Astrocyte of the cerebellum (primary cell): ENCODE results near the gene TENM3.

Experiments
- DNase-seq: peaks from one replicate; pipeline ENCODE4 v3.0.0-alpha.2; 2011; ENCODE audit warnings: low read depth
- H3K4me3 ChIP-seq: 2 replicates; pipeline ENCODE4 v1.5.1; 2011; ENCODE audit warnings: mild to moderate bottlenecking, low read depth, low read length, moderate library complexity
- in situ Hi-C: cut with HindIII; loops from 2 replicates; pipeline ENCODE4 v1.10.0; 2017; ENCODE audit warnings: low sequenced_read_pairs
- TF ChIP-seq, protein P1 (sequence below): IDR thresholded peaks from 2 replicates; pipeline ENCODE4 v1.5.1; 2012; ENCODE audit warnings: low read length, low read depth, moderate library complexity, mild to moderate bottlenecking; ENCODE audit errors: missing control alignments

The TENM3 gene

DNA sequence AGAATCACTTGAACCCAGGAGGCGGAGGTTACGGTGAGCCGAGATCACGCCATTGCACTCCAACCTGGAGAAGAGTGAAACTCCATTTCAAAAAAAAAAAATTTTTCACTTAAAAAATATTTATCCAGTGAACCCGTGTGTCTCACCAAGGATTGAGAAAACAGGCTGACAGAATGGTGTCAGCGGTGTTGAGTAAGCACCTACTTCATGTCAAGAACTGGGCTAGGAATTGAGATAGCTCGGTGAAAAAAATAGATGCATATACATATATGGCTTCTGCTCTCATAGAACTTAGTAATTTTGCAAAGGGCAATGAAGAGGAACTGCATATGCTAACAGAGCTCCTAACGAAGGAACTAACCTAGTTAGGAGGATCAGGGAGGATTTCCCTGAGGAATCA lies 297.3 kb downstream of the TENM3 start:
- in situ Hi-C loops = no loop called here
- DNase-seq = no peak
- no peak overlapping the region for H3K4me3 ChIP-seq
- TF ChIP-seq, protein P1, sequence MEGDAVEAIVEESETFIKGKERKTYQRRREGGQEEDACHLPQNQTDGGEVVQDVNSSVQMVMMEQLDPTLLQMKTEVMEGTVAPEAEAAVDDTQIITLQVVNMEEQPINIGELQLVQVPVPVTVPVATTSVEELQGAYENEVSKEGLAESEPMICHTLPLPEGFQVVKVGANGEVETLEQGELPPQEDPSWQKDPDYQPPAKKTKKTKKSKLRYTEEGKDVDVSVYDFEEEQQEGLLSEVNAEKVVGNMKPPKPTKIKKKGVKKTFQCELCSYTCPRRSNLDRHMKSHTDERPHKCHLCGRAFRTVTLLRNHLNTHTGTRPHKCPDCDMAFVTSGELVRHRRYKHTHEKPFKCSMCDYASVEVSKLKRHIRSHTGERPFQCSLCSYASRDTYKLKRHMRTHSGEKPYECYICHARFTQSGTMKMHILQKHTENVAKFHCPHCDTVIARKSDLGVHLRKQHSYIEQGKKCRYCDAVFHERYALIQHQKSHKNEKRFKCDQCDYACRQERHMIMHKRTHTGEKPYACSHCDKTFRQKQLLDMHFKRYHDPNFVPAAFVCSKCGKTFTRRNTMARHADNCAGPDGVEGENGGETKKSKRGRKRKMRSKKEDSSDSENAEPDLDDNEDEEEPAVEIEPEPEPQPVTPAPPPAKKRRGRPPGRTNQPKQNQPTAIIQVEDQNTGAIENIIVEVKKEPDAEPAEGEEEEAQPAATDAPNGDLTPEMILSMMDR = no peak

DNA sequence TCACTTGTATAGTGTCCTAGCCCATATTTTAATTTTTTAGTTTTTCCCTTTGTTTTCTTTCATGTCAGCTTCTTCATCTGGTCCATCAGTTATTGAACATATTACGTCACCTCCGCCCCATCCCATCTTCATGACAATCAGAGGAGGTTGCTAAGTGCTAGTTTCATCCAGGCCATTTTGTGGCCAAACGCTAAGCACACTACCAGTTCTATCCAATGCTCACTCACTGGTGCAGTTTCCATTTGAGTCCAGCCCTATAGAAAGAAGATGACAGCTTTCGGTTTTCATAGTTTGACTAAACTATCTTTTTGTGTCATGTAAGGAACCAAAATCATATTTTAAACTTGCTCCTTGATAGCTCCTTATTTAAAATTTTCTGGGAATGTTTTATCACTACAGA lies 304.2 kb downstream of the TENM3 start:
- TF ChIP-seq, protein P1 = no peak
- DNase-seq = no peak
- no peak overlapping the region for H3K4me3 ChIP-seq
- in situ Hi-C loops = no loop called here

DNA sequence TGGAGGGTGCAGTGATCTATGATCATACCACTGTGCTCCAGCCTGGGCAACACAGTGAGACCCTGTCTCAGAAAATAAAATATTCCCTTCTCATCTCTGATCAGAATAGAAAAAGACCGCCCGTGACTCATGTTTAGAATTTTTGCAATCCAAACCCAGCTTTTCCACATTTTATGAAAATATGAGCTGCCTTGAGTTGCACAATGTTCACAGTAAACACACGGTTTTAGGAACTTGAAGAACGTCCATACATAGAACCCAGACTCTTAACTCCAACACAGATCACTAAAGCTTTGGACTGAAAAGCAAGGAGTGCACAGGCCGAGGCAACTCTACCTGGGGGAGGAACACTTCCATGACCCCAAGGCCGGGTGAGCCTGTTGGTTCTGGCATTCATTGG lies 305.0 kb downstream of the TENM3 start:
- in situ Hi-C loops = no loop called here
- no peak for DNase-seq
- TF ChIP-seq, protein P1 = no peak
- no peak overlapping the region for H3K4me3 ChIP-seq

DNA sequence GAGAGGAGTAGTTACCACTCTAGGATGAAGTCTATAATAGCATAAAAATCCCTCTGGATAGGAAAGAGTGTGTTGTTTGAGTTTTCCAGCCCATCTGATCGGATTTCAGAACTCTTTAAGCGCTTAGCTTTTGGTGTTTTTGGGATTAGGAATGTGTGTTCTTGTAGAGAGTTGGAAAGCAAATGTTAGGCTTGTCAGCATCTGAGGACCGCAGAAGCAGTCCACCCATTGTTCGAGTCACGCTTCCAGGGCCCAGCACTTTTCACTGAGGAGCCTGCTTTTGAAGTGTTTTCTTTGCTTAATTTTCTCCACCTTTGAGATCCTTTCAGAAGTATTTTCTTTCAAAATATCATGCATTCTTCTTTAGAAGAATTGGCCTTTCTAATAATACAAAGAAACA lies 306.2 kb downstream of the TENM3 start:
- in situ Hi-C loops = no loop called here
- TF ChIP-seq, protein P1 = no peak
- no peak for DNase-seq
- H3K4me3 ChIP-seq = no peak overlapping the region

DNA sequence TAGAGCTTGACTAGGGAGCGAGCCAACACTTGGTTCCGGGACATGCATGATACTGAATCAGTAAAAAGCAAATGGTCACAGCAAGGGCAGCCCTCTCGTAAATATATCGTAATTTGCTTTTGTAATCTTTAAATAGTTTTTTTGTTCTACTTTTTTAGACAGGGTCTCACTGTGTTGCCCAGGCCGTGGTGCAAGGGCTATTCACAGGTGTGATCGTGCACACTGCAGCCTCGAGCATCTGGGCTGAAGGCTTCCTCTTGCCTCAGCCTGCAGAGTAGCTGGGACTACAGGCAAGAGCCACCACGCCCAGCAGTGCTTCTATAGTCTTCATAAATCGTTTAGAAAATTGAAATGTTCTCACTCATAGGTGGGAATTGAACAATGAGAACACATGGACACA lies 309.7 kb downstream of the TENM3 start:
- DNase-seq = no peak
- in situ Hi-C loops = loop anchor here (10.0 kb wide), 1 partner anchor 58 kb away; no protein-coding TSS in a partner anchor

DNA sequence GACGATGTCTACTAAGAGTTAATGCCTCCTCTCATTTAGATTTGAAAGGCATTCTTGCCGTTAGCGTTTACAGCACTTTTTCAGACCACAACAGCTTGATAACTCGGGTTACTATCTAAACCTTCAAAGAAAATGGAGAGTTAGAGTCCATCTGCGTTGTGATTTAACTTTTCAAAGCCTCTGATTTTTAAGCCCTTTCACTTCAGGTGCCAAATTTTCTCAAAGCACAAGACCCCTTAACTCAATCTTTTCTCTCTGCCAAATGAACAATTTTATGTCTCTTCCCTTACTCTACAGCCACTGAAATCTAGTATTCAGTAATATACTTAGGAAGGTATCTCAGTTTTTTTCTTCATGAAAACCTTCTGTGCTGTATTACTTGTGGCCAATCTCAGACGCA lies 310.5 kb downstream of the TENM3 start:
- H3K4me3 ChIP-seq = no peak overlapping the region
- TF ChIP-seq, protein P1 = no peak
- no peak for DNase-seq
- in situ Hi-C loops = loop anchor here (10.0 kb wide), 1 partner anchor 59 kb away; no protein-coding TSS in a partner anchor

More for the DNA sequence above, 309.7 kb downstream of the TENM3 start:
- no peak overlapping the region for H3K4me3 ChIP-seq
- TF ChIP-seq, protein P1 = no peak

DNA sequence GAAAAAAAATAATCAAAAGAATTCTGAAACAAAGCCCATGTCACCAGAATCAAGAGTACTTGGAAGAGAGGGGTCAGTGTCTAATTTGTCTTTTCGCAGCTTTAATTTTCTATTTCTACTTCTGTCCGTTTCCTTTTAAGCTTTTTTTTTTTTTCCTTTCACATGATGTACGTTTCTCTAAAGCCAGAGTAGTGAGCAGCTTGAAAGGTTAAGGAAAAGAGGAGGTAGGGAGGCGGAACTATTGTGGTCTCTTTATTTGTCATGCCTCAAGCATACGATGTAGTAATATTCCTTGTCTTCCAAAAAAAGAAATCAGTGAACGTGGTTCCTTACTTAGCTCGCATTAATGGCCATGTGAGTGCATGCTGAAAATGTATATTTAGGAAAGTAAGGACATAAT lies 311.5 kb downstream of the TENM3 start:
- no peak for DNase-seq
- no peak overlapping the region for H3K4me3 ChIP-seq
- TF ChIP-seq, protein P1 = no peak
- in situ Hi-C loops = loop anchor here (10.0 kb wide), 1 partner anchor 60 kb away; no protein-coding TSS in a partner anchor
